ENCODE results near the gene SRPK2. TPM values are rescaled to one million over a fixed set of nuclear protein-coding genes. Genes with fewer than 3 reads are reported as not detected.

SRPK2 gene
- total RNA-seq, 1 experiment from 2014 or later, result 59.8 TPM

DNA sequence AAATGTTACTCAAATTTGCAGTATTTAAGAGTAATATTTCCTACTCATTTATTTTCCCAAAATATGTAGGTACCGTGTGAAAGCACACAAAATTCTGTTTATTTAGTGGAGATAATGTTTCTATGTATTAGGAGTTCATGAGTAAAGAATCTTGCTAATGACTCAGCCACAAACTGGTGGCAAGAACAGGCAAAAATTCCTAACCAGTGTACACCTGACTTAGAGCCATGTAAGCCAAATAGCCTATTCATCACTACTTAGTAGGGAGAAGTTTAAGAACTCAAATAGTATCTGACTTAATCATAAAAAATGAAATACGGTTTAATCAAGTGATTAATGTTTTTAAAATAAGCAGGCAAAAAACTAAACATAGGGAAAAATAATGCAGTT, 169.0 kb downstream of the SRPK2 start:
- Histone ChIP-seq H3K4me1 (ENCODE audit: insufficient read depth, low read length, poor library complexity, severe bottlenecking) (peaks cover 31% of the 10 kb centered on the region), H3K4me3 (ENCODE audit: low read depth, low read length, poor library complexity, severe bottlenecking) (no peak overlapping the region), H3K27me3 (replicated peaks; ENCODE audit: insufficient read depth, low read depth, low read length, poor library complexity) (no peaks in the 10 kb centered on the region), H3K27ac (ENCODE audit: low read depth, low read length, poor library complexity, severe bottlenecking) (no peak overlapping the region), H3K9me3 (ENCODE audit: low read depth, low read length, poor library complexity, severe bottlenecking) (no peaks in the 10 kb centered on the region), H3K36me3 (ENCODE audit: insufficient read depth, low read length, poor library complexity, severe bottlenecking) (no peaks in the 10 kb centered on the region)
- CTCF ChIA-PET, result no interaction called here
- no peak for TF ChIP-seq CTCF (conservative IDR thresholded peaks at IDR 0.05; ENCODE audit: low read depth, low read length)
- TF ChIP-seq EZH2 (IDR thresholded peaks at IDR 0.05; ENCODE audit: borderline replicate concordance, low read depth, low read length, poor library complexity, severe bottlenecking), result no peak
- POLR2A ChIA-PET (ENCODE audit: low non-redundant PET), result no interaction called here
- intact Hi-C loops (cut with micrococcal nuclease; ENCODE audit: unreplicated experiment), result no loop called here
- no TSS peak for BruUV-seq (replicated peaks)
- DNase-seq (ENCODE audit: low spot score), result no peak

- no peak for DNase-seq (ENCODE audit: low spot score)
- Histone ChIP-seq H3K4me3 (ENCODE audit: low read depth, low read length, poor library complexity, severe bottlenecking) (no peak overlapping the region), H3K4me1 (ENCODE audit: insufficient read depth, low read length, poor library complexity, severe bottlenecking) (peaks cover 28% of the 10 kb centered on the region), H3K27ac (ENCODE audit: low read depth, low read length, poor library complexity, severe bottlenecking) (no peak overlapping the region), H3K9me3 (ENCODE audit: low read depth, low read length, poor library complexity, severe bottlenecking) (no peaks in the 10 kb centered on the region), H3K27me3 (replicated peaks; ENCODE audit: insufficient read depth, low read depth, low read length, poor library complexity) (no peaks in the 10 kb centered on the region), H3K36me3 (ENCODE audit: insufficient read depth, low read length, poor library complexity, severe bottlenecking) (no peaks in the 10 kb centered on the region)
- POLR2A ChIA-PET (ENCODE audit: low non-redundant PET), result no interaction called here
- BruUV-seq (replicated peaks), result no TSS peak
- TF ChIP-seq CTCF (conservative IDR thresholded peaks at IDR 0.05; ENCODE audit: low read depth, low read length) (no peak), EZH2 (IDR thresholded peaks at IDR 0.05; ENCODE audit: borderline replicate concordance, low read depth, low read length, poor library complexity, severe bottlenecking) (no peak)
- intact Hi-C loops (cut with micrococcal nuclease; ENCODE audit: unreplicated experiment), result no loop called here
- CTCF ChIA-PET, result no interaction called here
Observed at GRCh38 chr7:105218939-105219770, 169.6 kb downstream of the SRPK2 start.

DNA sequence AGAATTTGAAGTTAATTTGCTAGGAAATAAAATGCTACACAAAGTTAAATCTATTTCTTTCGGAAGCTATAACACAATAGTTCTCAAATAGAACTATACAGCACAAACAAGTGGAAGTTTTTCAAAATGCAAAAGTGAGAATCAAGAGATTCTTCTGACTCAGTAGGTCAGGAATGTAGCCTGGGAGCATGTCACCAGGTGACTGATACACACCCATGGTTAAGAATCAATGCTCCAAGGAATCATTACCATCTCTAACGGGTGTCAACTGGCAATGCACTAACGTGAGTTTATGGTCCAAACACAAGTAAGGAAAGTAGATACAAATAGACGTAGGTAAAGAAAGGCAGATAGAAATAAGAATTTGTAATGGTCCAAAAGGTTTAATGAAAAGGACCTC, 170.5 kb downstream of the SRPK2 start:
- H3K4me1 ChIP-seq (ENCODE audit: insufficient read depth, low read length, poor library complexity, severe bottlenecking), result peaks cover 21% of the 10 kb centered on the region
- no peak overlapping the region for H3K4me3 ChIP-seq (ENCODE audit: low read depth, low read length, poor library complexity, severe bottlenecking)
- no peaks in the 10 kb centered on the region for H3K9me3 ChIP-seq (ENCODE audit: low read depth, low read length, poor library complexity, severe bottlenecking)
- no peak for DNase-seq (ENCODE audit: low spot score)
- no peaks in the 10 kb centered on the region for H3K27me3 ChIP-seq (replicated peaks; ENCODE audit: insufficient read depth, low read depth, low read length, poor library complexity)
- POLR2A ChIA-PET (ENCODE audit: low non-redundant PET), result no interaction called here
- no peak overlapping the region for H3K27ac ChIP-seq (ENCODE audit: low read depth, low read length, poor library complexity, severe bottlenecking)
- CTCF ChIA-PET, result no interaction called here
- intact Hi-C loops (cut with micrococcal nuclease; ENCODE audit: unreplicated experiment), result no loop called here
- no peaks in the 10 kb centered on the region for H3K36me3 ChIP-seq (ENCODE audit: insufficient read depth, low read length, poor library complexity, severe bottlenecking)
- no TSS peak for BruUV-seq (replicated peaks)
- no peak for TF ChIP-seq CTCF (conservative IDR thresholded peaks at IDR 0.05; ENCODE audit: low read depth, low read length)
